Measurements from ENCODE around the gene FRMD1.

DNA sequence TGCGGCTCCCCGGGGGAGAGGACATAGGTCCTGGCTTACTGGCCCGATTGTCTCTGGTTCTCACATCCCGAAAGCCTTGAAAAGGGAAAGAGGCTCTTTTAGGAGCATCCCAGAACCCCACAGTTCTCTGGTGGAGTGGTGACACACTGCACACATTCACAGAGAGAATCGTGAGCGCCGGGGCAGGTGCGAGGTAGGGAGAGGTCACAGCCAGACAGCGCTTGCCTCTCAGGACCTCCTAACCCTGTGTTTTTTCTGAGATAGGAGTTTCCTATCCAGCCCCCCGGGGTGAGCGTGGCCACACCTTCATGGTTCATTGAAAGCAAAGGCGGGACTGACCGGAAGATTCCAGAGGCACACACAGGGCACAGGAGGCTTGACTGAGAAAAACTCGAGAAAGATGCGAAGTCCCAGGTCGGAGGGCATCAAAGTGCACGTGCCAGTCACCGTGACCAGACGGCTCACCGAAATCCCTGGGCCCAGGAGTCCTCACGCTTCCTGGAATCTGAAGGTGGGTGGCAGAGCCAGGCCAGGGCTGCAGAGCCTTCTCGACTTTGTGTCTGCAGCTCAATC lies 46.5 kb upstream of the FRMD1 start:
- TF ChIP-seq EZH2 (IDR thresholded peaks at IDR 0.05): no peak
- TF ChIP-seq POLR2AphosphoS5 (IDR thresholded peaks at IDR 0.05; ENCODE audit: borderline replicate concordance, low read depth, low read length): no peak
